Activated CD4-positive, alpha-beta T cell treated with anti-CD3 and anti-CD28 coated beads, Interleukin-2, amount 10 ng/mL, durations not matched to agents 7 days and 5 days (primary cell): ENCODE data around the gene GLT8D2. TPM values are rescaled to one million over a fixed set of nuclear protein-coding genes. Genes with fewer than 3 reads are reported as not detected.

Experiments
- CTCF ChIA-PET: fragments of 350-600 bp; sonication (Branson Sonifier 250); formaldehyde crosslinking; loops from one replicate; lab custom pipeline; 2021; ENCODE audit warnings: antibody characterized with exemption; lab: Charles Lee
- POLR2A ChIA-PET: fragments of 350-600 bp; sonication (Branson Sonifier 250); formaldehyde crosslinking; loops from one replicate; lab custom pipeline; 2021; ENCODE audit warnings: antibody characterized with exemption; lab: Charles Lee
- DNase-seq: peaks from one replicate; pipeline ENCODE4 v3.0.0-alpha.2; 2020
- H3K27ac Mint-ChIP-seq: one replicate; pipeline ENCODE4 v1.8.0; 2021; ENCODE audit warnings: mild to moderate bottlenecking, moderate library complexity, mixed read lengths
- H3K27me3 Mint-ChIP-seq: one replicate; pipeline ENCODE4 v1.8.0; 2021; ENCODE audit warnings: mixed read lengths
- H3K36me3 Mint-ChIP-seq: one replicate; pipeline ENCODE4 v1.8.0; 2021; ENCODE audit warnings: low read depth, mixed read lengths
- H3K4me1 Mint-ChIP-seq: one replicate; pipeline ENCODE4 v1.8.0; 2021; ENCODE audit warnings: mixed read lengths
- H3K4me3 Mint-ChIP-seq: one replicate; pipeline ENCODE4 v1.8.0; 2021; ENCODE audit warnings: mild to moderate bottlenecking, moderate library complexity, mixed read lengths
- H3K9me3 Mint-ChIP-seq: one replicate; pipeline ENCODE4 v1.8.0; 2021; ENCODE audit warnings: mixed read lengths
- total RNA-seq, 2 experiments: library from RNA; stranded (reverse); gene quantifications; one replicate each; pipeline ENCODE4 v1.2.3, GENCODE V29; 2021

GLT8D2 gene
- total RNA-seq, 2 experiments from 2014 or later = not detected

GRCh38 chr12:103957865-103958388, 92.1 kb downstream of the GLT8D2 start:
- Mint-ChIP-seq H3K27ac (peak overlapping the region; percentile 98), H3K36me3 (peaks cover 15% of the 10 kb centered on the region), H3K27me3 (no peaks in the 10 kb centered on the region), H3K4me3 (peak overlapping the region; percentile 97), H3K9me3 (no peaks in the 10 kb centered on the region), H3K4me1 (peaks cover 28% of the 10 kb centered on the region)
- ChIA-PET POLR2A (no interaction called here), CTCF (no interaction called here)
- no peak for DNase-seq

- ChIA-PET POLR2A (interaction anchor here (1.4 kb wide), 1 partner anchor 9 kb away, joined by 7 read pairs; the partner anchor contains the start of gene TDG), CTCF (interaction anchor here (0.6 to 5.0 kb wide), 8 partner anchors 9 to 108 kb away, joined by 3 to 25 read pairs (median 4); partner anchors contain the start of genes HCFC2 and TDG)
- H3K27ac Mint-ChIP-seq = peak overlapping the region; percentile 98
- H3K4me3 Mint-ChIP-seq = peak overlapping the region; percentile 97
- peaks cover 26% of the 10 kb centered on the region for H3K36me3 Mint-ChIP-seq
- peaks cover 40% of the 10 kb centered on the region for H3K4me1 Mint-ChIP-seq
- H3K9me3 Mint-ChIP-seq = no peaks in the 10 kb centered on the region
- DNase-seq = no peak
- no peaks in the 10 kb centered on the region for H3K27me3 Mint-ChIP-seq
Observed at GRCh38 chr12:103956509-103957027, 93.4 kb downstream of the GLT8D2 start.

- no peaks in the 10 kb centered on the region for H3K27me3 Mint-ChIP-seq
- ChIA-PET POLR2A (interaction anchor here (1.4 kb wide), 1 partner anchor 10 kb away, joined by 7 read pairs; the partner anchor contains the start of gene TDG), CTCF (interaction anchor here (0.8 to 5.0 kb wide), 7 partner anchors 9 to 54 kb away, joined by 3 to 25 read pairs (median 5); partner anchors contain the start of gene TDG)
- no peaks in the 10 kb centered on the region for H3K9me3 Mint-ChIP-seq
- peak overlapping the region; percentile 97 for H3K4me3 Mint-ChIP-seq
- peaks cover 42% of the 10 kb centered on the region for H3K4me1 Mint-ChIP-seq
- no peak for DNase-seq
- H3K36me3 Mint-ChIP-seq = peaks cover 28% of the 10 kb centered on the region
- peak overlapping the region; percentile 98 for H3K27ac Mint-ChIP-seq
Observed at GRCh38 chr12:103955811-103956508, 94.0 kb downstream of the GLT8D2 start.

- DNase-seq = no peak
- H3K27me3 Mint-ChIP-seq = no peaks in the 10 kb centered on the region
- CTCF ChIA-PET = interaction anchor here (0.6 to 5.0 kb wide), 3 partner anchors 13 to 73 kb away, joined by 3 to 25 read pairs (median 3); partner anchors contain the start of gene TDG
Observed at GRCh38 chr12:103952497-103952896, 97.5 kb downstream of the GLT8D2 start.

GRCh38 chr12:103948746-103949406, 101.1 kb downstream of the GLT8D2 start:
- Mint-ChIP-seq H3K4me3 (no peak overlapping the region), H3K36me3 (peaks cover 84% of the 10 kb centered on the region), H3K9me3 (no peaks in the 10 kb centered on the region), H3K27me3 (no peaks in the 10 kb centered on the region), H3K4me1 (peaks cover 50% of the 10 kb centered on the region), H3K27ac (peak overlapping the region; percentile 57)
- ChIA-PET CTCF (interaction anchor here (1.1 to 1.7 kb wide), 2 partner anchors 11 to 13 kb away, joined by 5 to 7 read pairs; no protein-coding TSS in a partner anchor), POLR2A (interaction anchor here (0.9 kb wide), 1 partner anchor 14 kb away, joined by 4 read pairs; no protein-coding TSS in a partner anchor)
- DNase-seq = no peak

More at GRCh38 chr12:103952497-103952896, 97.5 kb downstream of the GLT8D2 start:
- Mint-ChIP-seq H3K27ac (no peak overlapping the region), H3K9me3 (no peaks in the 10 kb centered on the region), H3K4me3 (no peak overlapping the region), H3K4me1 (peaks cover 57% of the 10 kb centered on the region), H3K36me3 (peaks cover 62% of the 10 kb centered on the region)
- POLR2A ChIA-PET = no interaction called here

GRCh38 chr12:103947871-103948555, 102.0 kb downstream of the GLT8D2 start:
- POLR2A ChIA-PET = no interaction called here
- H3K36me3 Mint-ChIP-seq = peaks cover 85% of the 10 kb centered on the region
- H3K9me3 Mint-ChIP-seq = no peaks in the 10 kb centered on the region
- H3K27ac Mint-ChIP-seq = no peak overlapping the region
- no peak for DNase-seq
- peaks cover 52% of the 10 kb centered on the region for H3K4me1 Mint-ChIP-seq
- CTCF ChIA-PET = interaction anchor here (1.1 to 1.7 kb wide), 2 partner anchors 12 kb away, joined by 5 to 7 read pairs; no protein-coding TSS in a partner anchor
- no peak overlapping the region for H3K4me3 Mint-ChIP-seq
- H3K27me3 Mint-ChIP-seq = no peaks in the 10 kb centered on the region

- Mint-ChIP-seq H3K9me3 (no peaks in the 10 kb centered on the region), H3K27ac (no peak overlapping the region), H3K36me3 (peaks cover 87% of the 10 kb centered on the region), H3K4me1 (peaks cover 53% of the 10 kb centered on the region), H3K27me3 (no peaks in the 10 kb centered on the region), H3K4me3 (no peak overlapping the region)
- POLR2A ChIA-PET = no interaction called here
- no peak for DNase-seq
- CTCF ChIA-PET = interaction anchor here (1.8 kb wide), 1 partner anchor 10 kb away, joined by 5 read pairs; no protein-coding TSS in a partner anchor
Observed at GRCh38 chr12:103944964-103945363, 105.0 kb downstream of the GLT8D2 start.

Other genes with a start within 250 kb of the GLT8D2 start
- 1 to 10 TPM; 3.5 to 4.3 TPM for gene NT5DC3, start 209.0 kb downstream of the GLT8D2 start, total RNA-seq
- gene HSP90B1, start 119.8 kb downstream of the GLT8D2 start, total RNA-seq = 100 to 1,000 TPM; 316 to 333 TPM
- 10 to 100 TPM; 33.2 to 35.0 TPM for gene TDG, start 84.3 kb downstream of the GLT8D2 start, total RNA-seq
- 10 to 100 TPM; 13.1 to 15.4 TPM for gene HCFC2, start 14.3 kb upstream of the GLT8D2 start, total RNA-seq
- 10 to 100 TPM; 26.8 to 30.2 TPM for gene NFYB, start 88.0 kb upstream of the GLT8D2 start, total RNA-seq
- gene TXNRD1, start 165.6 kb upstream of the GLT8D2 start, total RNA-seq = 10 to 100 TPM; 80.9 to 82.7 TPM